OCI-LY7 (cell line): ENCODE measurements around the gene UBXN6. TPM values are rescaled to one million over a fixed set of nuclear protein-coding genes. Genes with fewer than 3 reads are reported as not detected.

Experiments
- BruUV-seq: library from RNA; stranded (reverse); fragments of 400-500 nt; replicated peaks from 2 replicates; lab custom pipeline; 2021; lab: Mats Ljungman, UMichigan
- CTCF ChIA-PET: fragments of 300-600 bp; sonication (Branson Sonifier 250); formaldehyde crosslinking; loops from one replicate; lab custom pipeline; 2022; ENCODE audit warnings: antibody characterized with exemption; ENCODE audit not compliant: unreplicated experiment; lab: Charles Lee
- POLR2A ChIA-PET: fragments of 300-600 bp; sonication (Branson Sonifier 250); formaldehyde crosslinking; loops from one replicate; lab custom pipeline; 2022; ENCODE audit warnings: antibody characterized with exemption; lab: Charles Lee
- DNase-seq: peaks from one replicate; pipeline ENCODE4 v3.0.0-alpha.2; 2015; ENCODE audit warnings: low spot score
- H2AFZ ChIP-seq: fragments of 200-600 bp; sonication (generic), shearing (Covaris generic); 2 replicates; pipeline ENCODE4 v1.6.1; 2014; ENCODE audit warnings: mild to moderate bottlenecking, antibody characterized with exemption, low read length, moderate library complexity
- H3K27ac ChIP-seq: fragments of 200-600 bp; sonication (generic); 2 replicates; pipeline ENCODE4 v1.5.1; 2014; ENCODE audit warnings: mixed run types, low read depth, mild to moderate bottlenecking, moderate library complexity, low read length, inconsistent platforms; ENCODE audit not compliant: poor library complexity, severe bottlenecking
- H3K36me3 ChIP-seq: fragments of 200-600 bp; sonication (generic); 2 replicates; pipeline ENCODE4 v1.6.1; 2014; ENCODE audit warnings: mild to moderate bottlenecking, antibody characterized with exemption, low read length, moderate library complexity, mixed read lengths; ENCODE audit not compliant: insufficient read depth
- H3K4me1 ChIP-seq: fragments of 200-600 bp; sonication (generic); 2 replicates; pipeline ENCODE4 v1.5.1; 2014; ENCODE audit warnings: mild to moderate bottlenecking, low read length; ENCODE audit not compliant: insufficient read depth, poor library complexity, severe bottlenecking
- H3K4me2 ChIP-seq: fragments of 200-600 bp; sonication (generic); 2 replicates; pipeline ENCODE4 v1.6.1; 2014; ENCODE audit warnings: mild to moderate bottlenecking, low read length
- H3K4me3 ChIP-seq: fragments of 200-600 bp; sonication (generic); 2 replicates; pipeline ENCODE4 v1.5.1; 2014; ENCODE audit warnings: mild to moderate bottlenecking, low read depth, low read length; ENCODE audit not compliant: poor library complexity, severe bottlenecking
- H3K79me2 ChIP-seq: fragments of 200-600 bp; sonication (generic); 2 replicates; pipeline ENCODE4 v1.6.1; 2016; ENCODE audit warnings: low read depth, mild to moderate bottlenecking, low read length, moderate library complexity, mixed read lengths; ENCODE audit not compliant: insufficient read depth
- H3K9me2 ChIP-seq: fragments of 200-600 bp; sonication (generic); 2 replicates; pipeline ENCODE4 v1.6.1; 2016; ENCODE audit warnings: mild to moderate bottlenecking, low read length, mixed read lengths; ENCODE audit not compliant: insufficient read depth
- H3K9me3 ChIP-seq: fragments of 200-600 bp; sonication (generic); 2 replicates; pipeline ENCODE4 v1.6.1; 2014; ENCODE audit warnings: mild to moderate bottlenecking, mixed run types, low read length, mixed read lengths
- H4K20me1 ChIP-seq: fragments of 200-600 bp; sonication (generic); 2 replicates; pipeline ENCODE4 v1.6.1; 2014; ENCODE audit warnings: mild to moderate bottlenecking, antibody characterized with exemption, low read length, moderate library complexity, mixed read lengths; ENCODE audit not compliant: insufficient read depth
- CTCF ChIP-seq: fragments of 200-600 bp; sonication (generic); conservative IDR thresholded peaks from 2 replicates; pipeline ENCODE4 v1.5.1; 2014; ENCODE audit warnings: mild to moderate bottlenecking, antibody characterized with exemption, low read length, moderate library complexity, mixed read lengths
- EZH2phosphoT487 ChIP-seq: fragments of 200-600 bp; sonication (generic); IDR thresholded peaks from 2 replicates; pipeline ENCODE4 v1.6.1; 2018; ENCODE audit warnings: low read depth, borderline replicate concordance, mild to moderate bottlenecking, mixed run types, antibody characterized with exemption, low read length, moderate library complexity, mixed read lengths
- intact Hi-C: fragments of 100-400 bp; cut with micrococcal nuclease; formaldehyde crosslinking; loops from one replicate; pipeline ENCODE4 v1.10.0; 2022; ENCODE audit not compliant: unreplicated experiment
- total RNA-seq, 2 experiments: library from RNA; depleted of rRNA in 1 of 2; stranded (reverse); fragments of >200 nt in 1 of 2; shearing (Covaris generic) in 1 of 2; gene quantifications; 2 replicates each; pipeline ENCODE4 v1.2.3, GENCODE V29; 2014 to 2022

UBXN6 gene
- total RNA-seq, 2 experiments from 2014 or later, result 43.5 to 57.0 TPM

GRCh38 chr19:4500841-4501591 is 43.4 kb upstream of the UBXN6 start:
- BruUV-seq, result no TSS peak
- intact Hi-C loops, result no loop called here

GRCh38 chr19:4499855-4500254 is 42.3 kb upstream of the UBXN6 start:
- no peaks in the 10 kb centered on the region for H3K9me2 ChIP-seq
- ChIA-PET POLR2A (no interaction called here), CTCF (no interaction called here)
- H3K36me3 ChIP-seq, result peaks cover 32% of the 10 kb centered on the region
- H3K4me2 ChIP-seq, result no peak overlapping the region
- H3K9me3 ChIP-seq, result no peaks in the 10 kb centered on the region
- intact Hi-C loops, result no loop called here
- no peaks in the 10 kb centered on the region for H4K20me1 ChIP-seq
- H3K4me3 ChIP-seq, result no peak overlapping the region
- no peak overlapping the region for H3K27ac ChIP-seq
- no peaks in the 10 kb centered on the region for H3K4me1 ChIP-seq
- no peak overlapping the region for H2AFZ ChIP-seq
- no peak for DNase-seq
- no peaks in the 10 kb centered on the region for H3K79me2 ChIP-seq
- no TSS peak for BruUV-seq
- TF ChIP-seq EZH2phosphoT487, result no peak

More at GRCh38 chr19:4500841-4501591, 43.4 kb upstream of the UBXN6 start:
- Histone ChIP-seq H3K9me3 (no peaks in the 10 kb centered on the region), H3K27ac (no peak overlapping the region), H4K20me1 (no peaks in the 10 kb centered on the region), H3K9me2 (no peaks in the 10 kb centered on the region), H3K4me2 (no peak overlapping the region), H2AFZ (no peak overlapping the region), H3K79me2 (no peaks in the 10 kb centered on the region), H3K4me3 (no peak overlapping the region), H3K36me3 (peaks cover 35% of the 10 kb centered on the region), H3K4me1 (no peaks in the 10 kb centered on the region)
- no peak for DNase-seq
- POLR2A ChIA-PET, result interaction anchor here (0.7 kb wide), 1 partner anchor 70 kb away, joined by 4 read pairs; no protein-coding TSS in a partner anchor
- no peak for TF ChIP-seq CTCF
- TF ChIP-seq EZH2phosphoT487, result no peak
- CTCF ChIA-PET, result no interaction called here

GRCh38 chr19:4499318-4499717 is 41.7 kb upstream of the UBXN6 start:
- no peak for TF ChIP-seq EZH2phosphoT487
- TF ChIP-seq CTCF, result no peak
- H3K4me3 ChIP-seq, result no peak overlapping the region
- H4K20me1 ChIP-seq, result no peaks in the 10 kb centered on the region
- H3K27ac ChIP-seq, result no peak overlapping the region
- ChIA-PET CTCF (no interaction called here), POLR2A (no interaction called here)
- H3K9me2 ChIP-seq, result no peaks in the 10 kb centered on the region
- no peak overlapping the region for H2AFZ ChIP-seq
- no peak for DNase-seq
- BruUV-seq, result no TSS peak
- H3K4me2 ChIP-seq, result no peak overlapping the region
- H3K4me1 ChIP-seq, result no peaks in the 10 kb centered on the region
- peaks cover 37% of the 10 kb centered on the region for H3K36me3 ChIP-seq
- intact Hi-C loops, result no loop called here
- H3K9me3 ChIP-seq, result no peaks in the 10 kb centered on the region
- no peaks in the 10 kb centered on the region for H3K79me2 ChIP-seq
